CD4-positive, alpha-beta memory T cell (primary cell): ENCODE measurements around the gene GNAO1. TPM values are rescaled to one million over a fixed set of nuclear protein-coding genes. Genes with fewer than 3 reads are reported as not detected.
"Not testable (repeated sequence)": the region's sequence is repeated elsewhere in the genome, so short reads cannot be mapped to it uniquely, and the experiment has no call there.

Experiments
- CTCF ChIA-PET: fragments of 350-600 bp; sonication (Branson Sonifier 250); formaldehyde crosslinking; loops from one replicate; lab custom pipeline; 2021; ENCODE audit warnings: inconsistent platforms; ENCODE audit not compliant: partially characterized antibody; lab: Charles Lee
- POLR2A ChIA-PET: fragments of 350-600 bp; sonication (Branson Sonifier 250); formaldehyde crosslinking; loops from one replicate; lab custom pipeline; 2021; ENCODE audit not compliant: partially characterized antibody; lab: Charles Lee
- DNase-seq, 5 donors: peaks; one replicate each; pipeline versions ENCODE4 v3.0.0 to v3.0.0-alpha.2; 2020 to 2022; ENCODE audit warnings: mixed read lengths in 1 of 5
- H3K27ac ChIP-seq: one replicate; pipeline ENCODE4 v1.7.0; 2013; ENCODE audit warnings: low read depth, low read length
- H3K27me3 ChIP-seq: 2 replicates; pipeline ENCODE4 v1.7.0; 2013; ENCODE audit warnings: mild to moderate bottlenecking, low read length, moderate library complexity; ENCODE audit not compliant: insufficient read depth
- H3K36me3 ChIP-seq: 2 replicates; pipeline ENCODE4 v1.7.0; 2013; ENCODE audit warnings: mild to moderate bottlenecking, low read length, moderate library complexity; ENCODE audit not compliant: insufficient read depth
- H3K4me1 ChIP-seq: 2 replicates; pipeline ENCODE4 v1.7.0; 2013; ENCODE audit warnings: mild to moderate bottlenecking, low read length, moderate library complexity; ENCODE audit not compliant: insufficient read depth
- H3K4me3 ChIP-seq, 2 donors: one replicate each; pipeline ENCODE4 v1.7.0; 2013; ENCODE audit warnings: low read length in 2 of 2, mild to moderate bottlenecking in 1 of 2
- H3K9me3 ChIP-seq, 2 donors: one replicate each; pipeline ENCODE4 v1.7.0; 2013; ENCODE audit warnings: low read length in 2 of 2, control low read depth in 1 of 2; ENCODE audit not compliant: control insufficient read depth in 1 of 2
- H3K27ac Mint-ChIP-seq, 7 donors: one replicate each; pipeline ENCODE4 v1.8.0; 2020 to 2021; ENCODE audit warnings: mixed read lengths in 7 of 7, mild to moderate bottlenecking in 6 of 7, inconsistent platforms in 3 of 7, moderate library complexity in 3 of 7
- H3K27me3 Mint-ChIP-seq, 2 donors: one replicate each; pipeline ENCODE4 v1.8.0; 2020 to 2021; ENCODE audit warnings: mixed read lengths in 2 of 2
- H3K36me3 Mint-ChIP-seq, 2 donors: one replicate each; pipeline ENCODE4 v1.8.0; 2020 to 2021; ENCODE audit warnings: mixed read lengths in 2 of 2, inconsistent platforms in 1 of 2, mild to moderate bottlenecking in 1 of 2
- H3K4me1 Mint-ChIP-seq, 4 donors: one replicate each; pipeline ENCODE4 v1.8.0; 2020 to 2021; ENCODE audit warnings: mixed read lengths in 4 of 4, mild to moderate bottlenecking in 1 of 4
- H3K4me3 Mint-ChIP-seq, 8 donors: one replicate each; pipeline ENCODE4 v1.8.0; 2020 to 2021; ENCODE audit warnings: mixed read lengths in 8 of 8, mild to moderate bottlenecking in 7 of 8, moderate library complexity in 6 of 8, inconsistent platforms in 3 of 8
- H3K9me3 Mint-ChIP-seq, 8 donors: one replicate each; pipeline ENCODE4 v1.8.0; 2020 to 2021; ENCODE audit warnings: mixed read lengths in 8 of 8, mild to moderate bottlenecking in 5 of 8, inconsistent platforms in 3 of 8, moderate library complexity in 1 of 8
- intact Hi-C: fragments of 100-400 bp; cut with micrococcal nuclease; formaldehyde crosslinking; loops from one replicate; pipeline ENCODE4 v1.15.1; 2023
- polyA plus RNA-seq, 2 donors: library from polyadenylated mRNA; unstranded; fragments of 300-500 nt; fragmentation: Illumina TruSeq; gene quantifications; one replicate each; pipeline ENCODE4 v1.2.3, GENCODE V29; 2021
- total RNA-seq, 2 experiments: library from RNA; stranded (reverse); gene quantifications; one replicate each; pipeline ENCODE4 v1.2.3, GENCODE V29; 2021

Gene GNAO1
- total and polyA plus RNA-seq, 4 experiments from 2014 or later, result 1.5 to 10.8 (median 10.5) TPM; not detected in 1

GRCh38 chr16:56396724-56397123 lies 205.4 kb downstream of the GNAO1 start:
- CTCF ChIA-PET, POLR2A ChIA-PET, H3K27ac Mint-ChIP-seq, H3K9me3 ChIP-seq, H3K27me3 ChIP-seq, H3K4me1 ChIP-seq, H3K27ac ChIP-seq, DNase-seq, H3K4me3 Mint-ChIP-seq, H3K27me3 Mint-ChIP-seq, H3K4me3 ChIP-seq, intact Hi-C loops, H3K9me3 Mint-ChIP-seq: not testable (repeated sequence)
- Mint-ChIP-seq H3K36me3 (peaks cover 58 to 62% of the 10 kb centered on the region in 2 donors), H3K4me1 (peaks cover 6 to 12% (median 9%) of the 10 kb centered on the region in 4 donors)
- peaks cover 12% of the 10 kb centered on the region for H3K36me3 ChIP-seq

- intact Hi-C loops, result no loop called here
- Histone ChIP-seq H3K27ac (no peak overlapping the region), H3K4me3 (no peak overlapping the region), H3K4me1 (no peaks in the 10 kb centered on the region), H3K36me3 (peaks cover 24% of the 10 kb centered on the region), H3K9me3 (no peaks in the 10 kb centered on the region), H3K27me3 (no peaks in the 10 kb centered on the region)
- Mint-ChIP-seq H3K36me3 (peaks cover 49 to 58% of the 10 kb centered on the region in 2 donors), H3K27ac (no peak overlapping the region), H3K27me3 (no peaks in the 10 kb centered on the region), H3K9me3 (peaks cover 0 to 2% (median 0%) of the 10 kb centered on the region in 8 donors), H3K4me3 (no peak overlapping the region), H3K4me1 (peaks cover 1 to 9% (median 4%) of the 10 kb centered on the region in 4 donors)
- no peak for DNase-seq
- POLR2A ChIA-PET, result no interaction called here
- CTCF ChIA-PET, result interaction anchor here (1.3 kb wide), 1 partner anchor 43 kb away, joined by 3 read pairs; no protein-coding TSS in a partner anchor
These were observed 207.8 kb downstream of the GNAO1 start for GRCh38 chr16:56399047-56399446.

GRCh38 chr16:56399486-56399885 lies 208.2 kb downstream of the GNAO1 start:
- Mint-ChIP-seq H3K4me3 (no peak overlapping the region), H3K27me3 (no peaks in the 10 kb centered on the region), H3K9me3 (peaks cover 0 to 2% (median 0%) of the 10 kb centered on the region in 8 donors), H3K36me3 (peaks cover 51 to 60% of the 10 kb centered on the region in 2 donors), H3K27ac (peak overlapping the region in 1 of 7 donors; percentile 32), H3K4me1 (peaks cover 0 to 8% (median 4%) of the 10 kb centered on the region in 4 donors)
- DNase-seq, result no peak
- Histone ChIP-seq H3K4me1 (no peaks in the 10 kb centered on the region), H3K36me3 (peaks cover 28% of the 10 kb centered on the region), H3K9me3 (no peaks in the 10 kb centered on the region), H3K27me3 (no peaks in the 10 kb centered on the region), H3K27ac (no peak overlapping the region), H3K4me3 (no peak overlapping the region)
- CTCF ChIA-PET, result interaction anchor here (1.3 to 1.9 kb wide), 2 partner anchors 43 to 51 kb away, joined by 3 to 5 read pairs; partner anchors contain the start of genes NUDT21 and OGFOD1
- intact Hi-C loops, result no loop called here
- POLR2A ChIA-PET, result no interaction called here

GRCh38 chr16:56400458-56400857 lies 209.2 kb downstream of the GNAO1 start:
- Mint-ChIP-seq H3K36me3 (peaks cover 58 to 65% of the 10 kb centered on the region in 2 donors), H3K27me3 (no peaks in the 10 kb centered on the region), H3K27ac (peak overlapping the region in 1 of 7 donors; percentile 49), H3K4me3 (no peak overlapping the region), H3K4me1 (peaks cover 0 to 8% (median 4%) of the 10 kb centered on the region in 4 donors), H3K9me3 (peaks cover 0 to 2% (median 0%) of the 10 kb centered on the region in 8 donors)
- Histone ChIP-seq H3K4me1 (no peaks in the 10 kb centered on the region), H3K36me3 (peaks cover 32% of the 10 kb centered on the region), H3K27ac (no peak overlapping the region), H3K9me3 (no peaks in the 10 kb centered on the region), H3K4me3 (no peak overlapping the region), H3K27me3 (no peaks in the 10 kb centered on the region)
- POLR2A ChIA-PET, result interaction anchor here (0.7 kb wide), 1 partner anchor 676 kb away, joined by 4 read pairs; no protein-coding TSS in a partner anchor
- intact Hi-C loops, result no loop called here
- no peak for DNase-seq
- CTCF ChIA-PET, result interaction anchor here (1.3 to 1.9 kb wide), 2 partner anchors 44 to 50 kb away, joined by 3 to 5 read pairs; partner anchors contain the start of genes NUDT21 and OGFOD1

GRCh38 chr16:56401482-56401881 lies 210.2 kb downstream of the GNAO1 start:
- Histone ChIP-seq H3K9me3 (no peaks in the 10 kb centered on the region), H3K36me3 (peaks cover 32% of the 10 kb centered on the region), H3K4me1 (no peaks in the 10 kb centered on the region), H3K27ac (no peak overlapping the region), H3K4me3 (no peak overlapping the region), H3K27me3 (no peaks in the 10 kb centered on the region)
- Mint-ChIP-seq H3K4me3 (no peak overlapping the region), H3K4me1 (peaks cover 0 to 5% (median under 1%) of the 10 kb centered on the region in 4 donors), H3K27ac (peak overlapping the region in 1 of 7 donors; percentile 43), H3K27me3 (no peaks in the 10 kb centered on the region), H3K36me3 (peaks cover 52 to 61% of the 10 kb centered on the region in 2 donors), H3K9me3 (peaks cover 0 to 2% (median 0%) of the 10 kb centered on the region in 8 donors)
- ChIA-PET CTCF (interaction anchor here (1.1 to 1.9 kb wide), 2 partner anchors 11 to 49 kb away, joined by 3 to 5 read pairs; partner anchors contain the start of genes NUDT21 and OGFOD1), POLR2A (no interaction called here)
- intact Hi-C loops, result no loop called here
- no peak for DNase-seq

GRCh38 chr16:56405977-56406672 lies 214.8 kb downstream of the GNAO1 start:
- CTCF ChIA-PET, result no interaction called here
- Mint-ChIP-seq H3K27me3 (no peaks in the 10 kb centered on the region), H3K4me3 (no peak overlapping the region), H3K4me1 (peaks cover 0 to 2% (median 0%) of the 10 kb centered on the region in 4 donors), H3K36me3 (peaks cover 47 to 60% of the 10 kb centered on the region in 2 donors), H3K27ac (peak overlapping the region in 1 of 7 donors; percentile 69), H3K9me3 (no peaks in the 10 kb centered on the region)
- no peak overlapping the region for H3K4me3 ChIP-seq
- H3K27me3 ChIP-seq, result no peaks in the 10 kb centered on the region
- peaks cover 40% of the 10 kb centered on the region for H3K36me3 ChIP-seq
- POLR2A ChIA-PET, result no interaction called here
- H3K27ac ChIP-seq, result no peak overlapping the region
- H3K4me1 ChIP-seq, result no peaks in the 10 kb centered on the region
- no peaks in the 10 kb centered on the region for H3K9me3 ChIP-seq
- intact Hi-C loops, result no loop called here
- no peak for DNase-seq
